ENCODE measurements around the gene UGDH. TPM values are rescaled to one million over a fixed set of nuclear protein-coding genes. Genes with fewer than 3 reads are reported as not detected.

The UGDH gene
- total and polyA plus RNA-seq, 2 of the 13 experiments (the other 11 are each of a cell fraction or from before 2014, with no cell fraction given): 99.0 to 384 TPM

DNA sequence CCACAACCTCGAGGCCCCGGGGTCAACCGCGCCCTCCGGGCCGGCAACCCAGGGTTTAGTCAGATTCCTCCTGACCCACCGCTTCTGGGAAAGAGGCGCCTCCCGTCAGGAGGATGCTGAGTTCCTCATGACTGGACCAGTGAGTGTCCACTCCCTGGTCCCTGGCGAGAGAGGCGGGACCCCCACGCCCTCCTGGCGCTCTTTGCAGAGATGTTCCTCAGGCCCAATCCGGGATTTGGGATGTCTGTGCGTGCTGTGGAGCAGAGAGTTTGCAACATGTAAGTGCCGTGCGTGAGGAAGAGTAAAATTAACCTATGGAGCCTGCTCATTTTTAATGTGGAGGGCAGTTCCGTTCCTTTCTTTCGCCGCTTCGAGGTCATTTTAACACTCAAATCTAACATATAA lies 824 bp upstream of the UGDH start (continued):
- TF ChIP-seq, protein P1, sequence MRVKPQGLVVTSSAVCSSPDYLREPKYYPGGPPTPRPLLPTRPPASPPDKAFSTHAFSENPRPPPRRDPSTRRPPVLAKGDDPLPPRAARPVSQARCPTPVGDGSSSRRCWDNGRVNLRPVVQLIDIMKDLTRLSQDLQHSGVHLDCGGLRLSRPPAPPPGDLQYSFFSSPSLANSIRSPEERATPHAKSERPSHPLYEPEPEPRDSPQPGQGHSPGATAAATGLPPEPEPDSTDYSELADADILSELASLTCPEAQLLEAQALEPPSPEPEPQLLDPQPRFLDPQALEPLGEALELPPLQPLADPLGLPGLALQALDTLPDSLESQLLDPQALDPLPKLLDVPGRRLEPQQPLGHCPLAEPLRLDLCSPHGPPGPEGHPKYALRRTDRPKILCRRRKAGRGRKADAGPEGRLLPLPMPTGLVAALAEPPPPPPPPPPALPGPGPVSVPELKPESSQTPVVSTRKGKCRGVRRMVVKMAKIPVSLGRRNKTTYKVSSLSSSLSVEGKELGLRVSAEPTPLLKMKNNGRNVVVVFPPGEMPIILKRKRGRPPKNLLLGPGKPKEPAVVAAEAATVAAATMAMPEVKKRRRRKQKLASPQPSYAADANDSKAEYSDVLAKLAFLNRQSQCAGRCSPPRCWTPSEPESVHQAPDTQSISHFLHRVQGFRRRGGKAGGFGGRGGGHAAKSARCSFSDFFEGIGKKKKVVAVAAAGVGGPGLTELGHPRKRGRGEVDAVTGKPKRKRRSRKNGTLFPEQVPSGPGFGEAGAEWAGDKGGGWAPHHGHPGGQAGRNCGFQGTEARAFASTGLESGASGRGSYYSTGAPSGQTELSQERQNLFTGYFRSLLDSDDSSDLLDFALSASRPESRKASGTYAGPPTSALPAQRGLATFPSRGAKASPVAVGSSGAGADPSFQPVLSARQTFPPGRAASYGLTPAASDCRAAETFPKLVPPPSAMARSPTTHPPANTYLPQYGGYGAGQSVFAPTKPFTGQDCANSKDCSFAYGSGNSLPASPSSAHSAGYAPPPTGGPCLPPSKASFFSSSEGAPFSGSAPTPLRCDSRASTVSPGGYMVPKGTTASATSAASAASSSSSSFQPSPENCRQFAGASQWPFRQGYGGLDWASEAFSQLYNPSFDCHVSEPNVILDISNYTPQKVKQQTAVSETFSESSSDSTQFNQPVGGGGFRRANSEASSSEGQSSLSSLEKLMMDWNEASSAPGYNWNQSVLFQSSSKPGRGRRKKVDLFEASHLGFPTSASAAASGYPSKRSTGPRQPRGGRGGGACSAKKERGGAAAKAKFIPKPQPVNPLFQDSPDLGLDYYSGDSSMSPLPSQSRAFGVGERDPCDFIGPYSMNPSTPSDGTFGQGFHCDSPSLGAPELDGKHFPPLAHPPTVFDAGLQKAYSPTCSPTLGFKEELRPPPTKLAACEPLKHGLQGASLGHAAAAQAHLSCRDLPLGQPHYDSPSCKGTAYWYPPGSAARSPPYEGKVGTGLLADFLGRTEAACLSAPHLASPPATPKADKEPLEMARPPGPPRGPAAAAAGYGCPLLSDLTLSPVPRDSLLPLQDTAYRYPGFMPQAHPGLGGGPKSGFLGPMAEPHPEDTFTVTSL (CRISPR knock-in tag; IDR thresholded peaks at IDR 0.05; ENCODE audit: borderline replicate concordance): no peak
- TF ChIP-seq SRY (CRISPR knock-in tag; IDR thresholded peaks at IDR 0.05) (no peak; the same call in 1 of the 2 replicates), ZNF780A (CRISPR knock-in tag; IDR thresholded peaks at IDR 0.05) (no peak), ZMAT3 (CRISPR knock-in tag; conservative IDR thresholded peaks at IDR 0.05) (0 out of 2 replicates have a peak, but pooled peaks have one; percentile 3), RXRB (CRISPR knock-in tag; IDR thresholded peaks at IDR 0.05; ENCODE audit: borderline replicate concordance) (no peak), ZNF788 (CRISPR knock-in tag; IDR thresholded peaks at IDR 0.05; ENCODE audit: borderline replicate concordance) (peak; percentile 20; the same call in 1 of the 2 replicates), ZNF3 (CRISPR knock-in tag; IDR thresholded peaks at IDR 0.05) (0 out of 2 replicates have a peak, but pooled peaks have one; percentile 6), SMYD3 (CRISPR knock-in tag; IDR thresholded peaks at IDR 0.05) (no peak), DMAP1 (CRISPR knock-in tag; IDR thresholded peaks at IDR 0.05) (no peak), KLF11 (CRISPR knock-in tag; IDR thresholded peaks at IDR 0.05) (no peak), ZBTB3 (CRISPR knock-in tag; IDR thresholded peaks at IDR 0.05; ENCODE audit: borderline replicate concordance, low read depth) (0 out of 2 replicates have a peak, but pooled peaks have one; percentile 9), ZBTB7B (CRISPR knock-in tag; IDR thresholded peaks at IDR 0.05) (peak; percentile 85; the same call in 1 of the 2 replicates), ZNF383 (CRISPR knock-in tag; IDR thresholded peaks at IDR 0.05; ENCODE audit: borderline replicate concordance) (0 out of 2 replicates have a peak, but pooled peaks have one; percentile 33), ZNF703 (CRISPR knock-in tag; IDR thresholded peaks at IDR 0.05; ENCODE audit: borderline replicate concordance) (no peak), ZNF709 (CRISPR knock-in tag; IDR thresholded peaks at IDR 0.05) (peak; percentile 4; the same call in 1 of the 2 replicates), SATB2 (CRISPR knock-in tag; IDR thresholded peaks at IDR 0.05) (0 out of 2 replicates have a peak, but pooled peaks have one; percentile 56), ZNF317 (CRISPR knock-in tag; IDR thresholded peaks at IDR 0.05) (peak; percentile 53; the same call in 1 of the 2 replicates), ZNF331 (CRISPR knock-in tag; IDR thresholded peaks at IDR 0.05) (no peak)
- TF ChIP-seq, protein P2, sequence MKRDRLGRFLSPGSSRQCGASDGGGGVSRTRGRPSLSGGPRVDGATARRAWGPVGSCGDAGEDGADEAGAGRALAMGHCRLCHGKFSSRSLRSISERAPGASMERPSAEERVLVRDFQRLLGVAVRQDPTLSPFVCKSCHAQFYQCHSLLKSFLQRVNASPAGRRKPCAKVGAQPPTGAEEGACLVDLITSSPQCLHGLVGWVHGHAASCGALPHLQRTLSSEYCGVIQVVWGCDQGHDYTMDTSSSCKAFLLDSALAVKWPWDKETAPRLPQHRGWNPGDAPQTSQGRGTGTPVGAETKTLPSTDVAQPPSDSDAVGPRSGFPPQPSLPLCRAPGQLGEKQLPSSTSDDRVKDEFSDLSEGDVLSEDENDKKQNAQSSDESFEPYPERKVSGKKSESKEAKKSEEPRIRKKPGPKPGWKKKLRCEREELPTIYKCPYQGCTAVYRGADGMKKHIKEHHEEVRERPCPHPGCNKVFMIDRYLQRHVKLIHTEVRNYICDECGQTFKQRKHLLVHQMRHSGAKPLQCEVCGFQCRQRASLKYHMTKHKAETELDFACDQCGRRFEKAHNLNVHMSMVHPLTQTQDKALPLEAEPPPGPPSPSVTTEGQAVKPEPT (CRISPR knock-in tag; IDR thresholded peaks at IDR 0.05; ENCODE audit: low read depth): no peak
- TF ChIP-seq, protein P3, sequence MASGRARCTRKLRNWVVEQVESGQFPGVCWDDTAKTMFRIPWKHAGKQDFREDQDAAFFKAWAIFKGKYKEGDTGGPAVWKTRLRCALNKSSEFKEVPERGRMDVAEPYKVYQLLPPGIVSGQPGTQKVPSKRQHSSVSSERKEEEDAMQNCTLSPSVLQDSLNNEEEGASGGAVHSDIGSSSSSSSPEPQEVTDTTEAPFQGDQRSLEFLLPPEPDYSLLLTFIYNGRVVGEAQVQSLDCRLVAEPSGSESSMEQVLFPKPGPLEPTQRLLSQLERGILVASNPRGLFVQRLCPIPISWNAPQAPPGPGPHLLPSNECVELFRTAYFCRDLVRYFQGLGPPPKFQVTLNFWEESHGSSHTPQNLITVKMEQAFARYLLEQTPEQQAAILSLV (CRISPR knock-in tag; IDR thresholded peaks at IDR 0.05; ENCODE audit: borderline replicate concordance): 0 out of 2 replicates have a peak, but pooled peaks have one; percentile 24
- TF ChIP-seq, protein P4, sequence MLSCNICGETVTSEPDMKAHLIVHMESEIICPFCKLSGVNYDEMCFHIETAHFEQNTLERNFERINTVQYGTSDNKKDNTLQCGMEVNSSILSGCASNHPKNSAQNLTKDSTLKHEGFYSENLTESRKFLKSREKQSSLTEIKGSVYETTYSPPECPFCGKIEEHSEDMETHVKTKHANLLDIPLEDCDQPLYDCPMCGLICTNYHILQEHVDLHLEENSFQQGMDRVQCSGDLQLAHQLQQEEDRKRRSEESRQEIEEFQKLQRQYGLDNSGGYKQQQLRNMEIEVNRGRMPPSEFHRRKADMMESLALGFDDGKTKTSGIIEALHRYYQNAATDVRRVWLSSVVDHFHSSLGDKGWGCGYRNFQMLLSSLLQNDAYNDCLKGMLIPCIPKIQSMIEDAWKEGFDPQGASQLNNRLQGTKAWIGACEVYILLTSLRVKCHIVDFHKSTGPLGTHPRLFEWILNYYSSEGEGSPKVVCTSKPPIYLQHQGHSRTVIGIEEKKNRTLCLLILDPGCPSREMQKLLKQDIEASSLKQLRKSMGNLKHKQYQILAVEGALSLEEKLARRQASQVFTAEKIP (CRISPR knock-in tag; IDR thresholded peaks at IDR 0.05; ENCODE audit: borderline replicate concordance): no peak
